HuH-7 (cell line): ENCODE results near the gene SMC6.

Experiments
- DNase-seq: peaks from one replicate; pipeline ENCODE4 v3.0.0; 2011; ENCODE audit warnings: low spot score

SMC6 gene

GRCh38 chr2:17710547-17711248, 42.9 kb downstream of the SMC6 start:
- no peak for DNase-seq

- no peak for DNase-seq
These were observed 43.7 kb downstream of the SMC6 start for GRCh38 chr2:17709897-17710296.

DNA sequence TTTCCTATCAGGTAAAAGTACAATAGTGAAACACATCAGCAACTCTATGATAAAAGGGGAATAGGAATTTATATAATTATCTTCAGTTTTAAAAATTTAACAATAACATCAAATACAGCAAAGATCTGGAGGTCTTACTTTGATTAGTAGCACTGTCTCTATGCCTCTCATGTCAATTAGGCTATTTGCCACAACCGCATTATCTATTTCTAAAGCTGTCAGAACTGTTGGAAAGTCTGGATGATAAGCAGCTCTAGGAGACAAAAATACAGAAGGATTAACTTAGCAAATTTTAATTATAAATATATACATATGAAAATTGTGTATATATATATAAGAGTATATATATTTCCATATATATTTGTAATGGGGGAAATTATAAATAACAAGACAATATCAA, 45.1 kb downstream of the SMC6 start:
- DNase-seq, result no peak

- no peak for DNase-seq
These were observed 46.8 kb downstream of the SMC6 start for GRCh38 chr2:17706845-17707244.

- no peak for DNase-seq
These were observed 62.8 kb downstream of the SMC6 start for GRCh38 chr2:17690776-17691175.

GRCh38 chr2:17689010-17689409, 64.6 kb downstream of the SMC6 start:
- no peak for DNase-seq

- no peak for DNase-seq
These were observed 65.0 kb downstream of the SMC6 start for GRCh38 chr2:17688600-17688999.

- no peak for DNase-seq
These were observed 69.6 kb downstream of the SMC6 start for GRCh38 chr2:17683981-17684380.

- no peak for DNase-seq
These were observed 71.3 kb downstream of the SMC6 start for GRCh38 chr2:17682098-17682857.

- no peak for DNase-seq
These were observed 73.5 kb downstream of the SMC6 start for GRCh38 chr2:17680119-17680518.

- DNase-seq, result no peak
These were observed 78.8 kb downstream of the SMC6 start for GRCh38 chr2:17674817-17675216.

DNA sequence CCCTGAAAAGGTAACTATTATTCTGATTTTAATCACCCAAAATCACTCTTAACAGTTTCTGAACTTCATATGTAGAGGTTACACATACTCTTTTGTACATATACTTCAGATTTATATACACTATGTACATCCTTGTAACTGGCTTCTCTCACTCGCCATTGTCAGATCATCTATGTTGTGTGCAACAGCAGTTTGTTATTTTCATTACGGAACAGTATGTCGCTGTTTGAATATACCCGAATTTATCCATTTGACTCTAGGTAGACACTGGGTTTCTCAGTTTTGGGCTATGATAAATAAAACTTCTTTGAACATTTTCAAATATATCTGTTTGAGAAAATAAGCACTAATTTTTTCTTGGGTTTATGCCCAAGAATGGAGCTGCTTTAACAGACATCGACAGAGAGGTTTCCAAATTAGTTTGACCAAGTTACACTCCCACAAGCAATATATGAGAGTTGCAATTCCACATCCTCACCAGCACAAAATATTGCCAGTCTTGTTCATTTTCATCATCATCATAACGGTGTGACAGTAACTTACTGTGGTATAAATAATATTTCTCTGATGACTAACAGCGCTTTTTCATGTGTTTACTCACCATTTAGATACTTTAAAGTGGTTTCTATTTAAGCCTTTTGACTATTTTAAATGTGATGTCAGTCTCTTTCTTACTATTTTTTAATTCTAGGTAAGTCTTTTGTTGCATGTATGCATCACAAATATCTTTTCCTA, 80.9 kb downstream of the SMC6 start:
- no peak for DNase-seq

GRCh38 chr2:17667898-17668297, 85.7 kb downstream of the SMC6 start:
- DNase-seq, result no peak

- no peak for DNase-seq
These were observed 89.1 kb downstream of the SMC6 start for GRCh38 chr2:17664534-17664933.

DNA sequence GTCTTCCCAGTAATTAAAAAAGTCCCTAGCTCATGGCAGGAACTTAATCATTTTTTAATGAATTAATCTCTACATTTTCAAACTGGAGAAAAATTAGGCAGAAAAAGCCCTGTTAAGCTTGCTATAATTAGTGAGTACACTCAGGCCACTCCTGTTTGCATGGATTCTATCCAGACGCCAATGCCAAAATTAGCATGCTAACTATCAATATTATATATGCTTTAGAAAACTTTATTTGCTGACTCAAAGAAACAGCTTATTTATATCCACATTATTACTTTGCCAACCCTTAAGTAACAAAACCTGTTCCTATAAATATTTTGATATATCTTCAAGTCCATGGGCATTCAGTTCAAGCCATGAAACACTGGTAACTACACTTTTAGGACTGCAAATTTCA, 90.9 kb downstream of the SMC6 start:
- no peak for DNase-seq

- no peak for DNase-seq
These were observed 92.2 kb downstream of the SMC6 start for GRCh38 chr2:17661460-17661859.

DNA sequence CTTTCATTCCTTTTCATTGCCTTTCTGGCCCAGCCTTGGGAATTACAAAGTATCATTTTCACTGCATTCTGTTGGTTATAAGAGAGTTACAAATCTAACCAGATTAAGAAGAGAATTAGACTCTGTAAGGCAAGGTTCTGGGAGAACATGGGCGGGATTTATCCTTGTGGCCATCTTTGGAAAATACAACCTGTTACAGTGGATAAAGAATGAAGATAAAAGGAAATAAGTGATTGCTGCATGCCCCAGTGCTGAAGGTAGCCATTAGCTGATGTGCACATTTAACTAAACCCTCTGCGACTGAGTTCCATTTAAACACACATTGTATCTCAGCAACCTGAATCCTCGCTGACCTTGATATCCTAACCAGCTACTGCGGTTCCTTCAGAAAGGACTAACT, 93.4 kb downstream of the SMC6 start:
- no peak for DNase-seq

DNA sequence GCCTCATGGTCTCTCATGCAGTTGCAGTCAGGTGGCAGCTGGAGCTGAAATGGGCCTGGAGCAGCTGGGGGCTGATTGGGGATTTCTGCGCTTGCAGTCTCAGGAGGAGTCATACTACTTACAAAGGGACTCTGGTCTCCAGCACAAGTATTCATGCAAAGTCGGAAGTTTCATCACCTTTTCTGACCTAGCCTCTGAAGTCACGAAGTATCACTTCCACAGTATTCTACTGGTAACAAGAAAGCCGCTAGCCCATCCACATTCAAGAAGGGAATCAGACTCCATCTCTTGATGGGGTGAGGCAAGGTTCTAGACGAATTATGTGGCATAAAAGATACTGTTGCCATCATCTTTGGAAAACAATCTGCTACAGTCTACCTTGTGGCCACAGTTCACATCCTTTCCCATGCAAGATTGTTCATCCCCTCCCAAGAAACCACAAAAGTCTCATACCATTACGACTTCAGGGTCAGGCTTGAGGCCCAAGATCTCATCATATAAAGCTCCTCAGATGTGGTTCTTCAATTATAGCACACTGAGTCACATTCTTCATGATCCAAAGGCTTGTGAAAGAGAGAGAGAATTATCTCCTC, 95.3 kb downstream of the SMC6 start:
- DNase-seq, result no peak

DNA sequence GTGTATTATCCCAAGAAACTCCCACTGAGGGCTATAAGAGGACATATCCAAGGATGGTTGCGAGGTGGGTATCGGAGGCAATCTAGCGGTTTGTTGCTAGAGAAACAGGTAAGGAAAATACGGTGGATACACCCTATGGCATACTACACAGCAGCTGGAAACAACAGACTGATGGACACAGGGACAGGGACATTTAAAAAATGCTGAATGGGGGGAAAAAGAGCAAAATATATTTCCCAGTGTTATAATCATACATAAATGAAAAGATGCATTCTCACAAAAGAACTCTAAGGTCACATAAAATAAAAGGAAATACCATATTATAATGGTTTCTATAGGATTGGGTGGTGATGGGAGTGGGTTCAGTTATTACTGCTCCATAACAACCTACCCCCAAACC, 95.9 kb downstream of the SMC6 start:
- no peak for DNase-seq

GRCh38 chr2:17652681-17653394, 100.8 kb downstream of the SMC6 start:
- DNase-seq, result no peak

DNA sequence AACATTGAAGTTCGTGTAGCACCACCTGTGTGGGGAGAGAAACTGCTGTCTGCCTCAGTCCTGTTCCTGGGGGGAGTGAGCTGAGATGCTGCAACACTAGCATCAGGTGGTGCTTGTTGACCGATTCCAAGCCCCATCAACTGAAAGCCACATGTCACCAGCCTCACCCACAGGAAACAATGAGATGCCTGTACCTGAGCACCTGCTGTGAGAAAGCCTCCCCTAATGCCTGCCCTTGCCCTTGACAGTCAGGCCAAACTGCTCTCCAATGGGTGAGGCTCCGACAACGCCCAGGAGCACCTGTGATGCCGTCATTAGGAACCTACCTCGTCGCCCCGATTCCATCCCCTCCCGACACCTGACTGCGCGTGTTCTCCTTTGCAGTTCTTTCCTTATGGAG, 104.6 kb downstream of the SMC6 start:
- no peak for DNase-seq

DNA sequence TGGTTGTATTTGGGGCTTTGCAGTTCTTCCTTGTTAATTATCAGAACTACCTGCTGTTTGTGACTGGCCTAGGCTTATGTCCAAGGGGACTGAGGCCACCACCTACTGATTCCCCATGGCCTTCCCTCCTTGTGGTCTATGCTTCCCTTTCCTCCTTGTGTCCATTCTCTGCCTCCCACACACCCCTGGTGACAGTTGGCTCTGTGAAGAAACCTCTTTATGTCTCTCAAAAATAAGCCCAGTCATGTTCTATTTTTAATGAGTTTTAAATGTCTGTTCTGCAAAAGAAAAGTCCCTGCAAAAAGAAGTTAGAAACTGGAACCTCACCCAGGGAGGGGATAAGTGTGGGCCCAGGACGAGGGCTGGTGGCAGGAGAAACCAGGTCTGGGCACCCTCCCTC, 105.0 kb downstream of the SMC6 start:
- DNase-seq, result no peak
